Spinal cord (tissue), 10 donors: ENCODE data around the gene ZNF443. TPM values are rescaled to one million over a fixed set of nuclear protein-coding genes. Genes with fewer than 3 reads are reported as not detected.
"Not testable (repeated sequence)": the region's sequence is repeated elsewhere in the genome, so short reads cannot be mapped to it uniquely, and the experiment has no call there.

Experiments
- DNase-seq, 6 donors: peaks; one replicate each; pipeline versions ENCODE4 v3.0.0 to v3.0.0-alpha.2; 2013 to 2015; ENCODE audit warnings: low spot score in 6 of 6, low read depth in 4 of 6
- H3K27ac ChIP-seq: one replicate; pipeline ENCODE4 v1.5.1; 2013; ENCODE audit warnings: low read depth, low read length, control low read depth
- H3K27me3 ChIP-seq: one replicate; pipeline ENCODE4 v1.6.1; 2013; ENCODE audit warnings: low read length; ENCODE audit not compliant: control insufficient read depth, insufficient read depth
- H3K36me3 ChIP-seq: one replicate; pipeline ENCODE4 v1.6.1; 2013; ENCODE audit warnings: low read length; ENCODE audit not compliant: control insufficient read depth, insufficient read depth
- H3K4me1 ChIP-seq: one replicate; pipeline ENCODE4 v1.6.1; 2013; ENCODE audit warnings: low read length; ENCODE audit not compliant: control insufficient read depth, insufficient read depth
- H3K4me3 ChIP-seq: one replicate; pipeline ENCODE4 v1.5.1; 2013; ENCODE audit warnings: low read depth, low read length, control low read depth
- H3K9me3 ChIP-seq: one replicate; pipeline ENCODE4 v1.6.1; 2013; ENCODE audit warnings: low read length; ENCODE audit not compliant: control insufficient read depth, insufficient read depth
- WGBS: methylation state at CpG from one replicate; pipeline ENCODE4 v1.1.5; 2013; ENCODE audit warnings: missing lambda C conversion rate; ENCODE audit not compliant: insufficient coverage; 5-methylcytosine and 5-hydroxymethylcytosine counted together
- polyA plus RNA-seq, 2 donors: library from polyadenylated mRNA; unstranded; fragments of 120-200 nt; gene quantifications; one replicate each; pipeline ENCODE4 v1.2.1, GENCODE V29; 2013; ENCODE audit not compliant: insufficient read length in 2 of 2
- total RNA-seq, 2 donors: library from RNA; depleted of rRNA in 1 of 2; stranded (reverse); fragments of 120-200 nt in 1 of 2; fragments of >200 nt in 1 of 2; gene quantifications; one replicate each; pipeline versions ENCODE4 v1.2.3 to v1.2.4, GENCODE V29; 2013 to 2014
- donor health status: healthy.

The ZNF443 gene
- total and polyA plus RNA-seq, 4 donors = 6.7 to 10.9 (median 9.2) TPM

DNA sequence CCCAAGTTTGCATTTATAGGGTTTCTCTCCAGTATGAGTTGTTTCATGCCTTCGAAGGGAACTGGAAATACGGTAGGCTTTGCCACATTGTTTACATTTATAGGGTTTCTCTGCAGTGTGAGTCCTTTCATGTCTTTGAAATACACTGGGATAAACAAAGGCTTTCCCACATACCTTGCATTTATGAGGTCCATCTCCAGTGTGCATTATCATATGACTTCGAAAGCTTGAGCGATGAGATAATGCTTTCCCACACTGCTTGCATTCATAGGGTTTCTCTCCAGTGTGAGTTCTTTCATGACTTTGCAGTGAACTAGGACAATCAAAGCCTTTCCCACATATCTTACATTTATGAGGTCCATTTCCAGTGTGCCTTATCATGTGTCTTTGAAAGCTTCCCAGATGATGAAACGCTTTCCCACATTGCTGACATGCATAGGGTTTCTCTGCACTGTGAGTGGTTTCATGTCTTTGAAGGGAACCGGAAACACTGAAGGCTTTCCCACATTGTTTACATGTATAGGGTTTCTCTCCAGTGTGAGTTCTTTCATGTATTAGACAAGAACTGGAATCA lies 10.0 kb downstream of the ZNF443 start:
- not testable (repeated sequence) for H3K4me1 ChIP-seq, DNase-seq, H3K27ac ChIP-seq, H3K9me3 ChIP-seq, H3K4me3 ChIP-seq, H3K27me3 ChIP-seq, H3K36me3 ChIP-seq
- WGBS = 93% methylated on average over 2 of the region's 6 CpGs

DNA sequence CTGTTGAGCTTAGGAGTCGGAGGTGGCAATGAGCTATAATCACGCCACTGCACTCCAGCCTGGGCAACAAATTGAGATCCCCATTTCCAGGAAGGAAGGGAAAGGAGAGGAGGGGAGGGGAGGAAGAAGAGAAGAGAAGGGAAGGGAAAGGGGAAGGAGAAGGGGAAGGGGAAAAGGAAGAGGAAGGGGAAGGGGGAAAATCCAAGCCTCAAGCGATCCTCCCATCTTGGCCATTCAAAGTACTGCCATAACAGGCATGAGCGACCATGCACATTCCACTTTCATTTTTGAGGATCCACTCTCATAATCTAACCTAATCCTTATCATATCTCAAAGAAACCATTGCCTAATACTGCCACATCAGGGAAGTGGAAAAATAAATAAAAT lies 14.9 kb downstream of the ZNF443 start:
- Histone ChIP-seq H3K36me3 (peaks cover 2% of the 10 kb centered on the region), H3K27me3 (no peaks in the 10 kb centered on the region), H3K27ac (no peak overlapping the region), H3K9me3 (no peaks in the 10 kb centered on the region), H3K4me1 (no peaks in the 10 kb centered on the region), H3K4me3 (no peak overlapping the region)
- WGBS = 95% methylated on average over 2 of the region's 4 CpGs
- no peak for DNase-seq

DNA sequence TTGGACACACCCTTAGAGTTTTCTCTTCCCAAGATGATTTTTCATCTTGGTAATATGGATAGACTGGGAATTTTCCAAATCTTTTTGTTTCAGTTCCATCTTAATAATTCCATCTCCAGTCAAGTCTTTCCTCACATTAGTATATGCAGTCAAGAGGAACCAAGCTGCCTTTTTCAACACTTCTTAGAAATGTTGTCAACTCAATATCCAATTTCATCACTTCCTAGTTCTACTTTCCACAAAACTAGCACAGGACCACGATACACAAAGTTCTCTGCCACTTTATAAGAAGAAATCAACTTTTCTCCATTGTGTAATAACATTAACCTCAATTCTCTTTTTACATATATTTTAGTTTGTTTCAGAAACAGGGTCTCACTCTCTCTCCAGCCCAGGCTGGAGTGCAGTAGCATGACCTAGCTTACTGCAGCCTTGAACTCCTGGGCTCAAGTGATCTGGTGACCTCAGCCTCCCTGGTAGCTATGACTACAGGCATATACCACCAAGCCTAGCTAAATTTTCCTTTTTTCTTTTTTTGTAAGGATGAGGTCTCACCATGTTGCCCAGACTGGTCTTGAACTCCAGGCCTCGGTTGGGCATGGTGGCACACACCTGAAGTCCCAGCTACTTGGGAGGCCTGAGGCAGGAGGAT lies 15.5 kb downstream of the ZNF443 start:
- 100% methylated on average over 1 of the region's 2 CpGs for WGBS
- no peak for DNase-seq
- Histone ChIP-seq H3K9me3 (no peaks in the 10 kb centered on the region), H3K27ac (no peak overlapping the region), H3K27me3 (no peaks in the 10 kb centered on the region), H3K36me3 (peaks cover 2% of the 10 kb centered on the region), H3K4me1 (no peaks in the 10 kb centered on the region), H3K4me3 (no peak overlapping the region)

DNA sequence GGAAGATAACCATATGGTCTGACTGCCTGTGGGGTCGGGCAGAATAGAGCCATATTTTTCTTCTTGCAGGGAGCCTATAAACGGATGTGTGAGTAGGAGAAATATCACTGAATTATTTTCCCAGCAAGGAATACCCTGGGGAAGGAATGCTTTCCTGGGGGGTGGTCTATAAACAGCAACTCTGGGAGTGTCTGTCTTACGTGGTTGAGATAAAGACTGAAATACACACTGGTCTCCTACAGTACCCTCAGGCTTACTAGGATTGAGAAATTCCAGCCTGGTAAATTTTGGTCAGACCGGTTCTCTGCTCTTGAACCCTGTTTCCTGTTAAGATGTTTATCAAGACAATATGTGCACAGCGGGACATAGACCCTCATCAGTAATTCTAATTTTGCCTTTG lies 23.5 kb downstream of the ZNF443 start:
- H3K27me3 ChIP-seq, H3K36me3 ChIP-seq, H3K9me3 ChIP-seq, H3K4me1 ChIP-seq, H3K4me3 ChIP-seq, DNase-seq, H3K27ac ChIP-seq: not testable (repeated sequence)
- WGBS = 100% methylated on average over 1 of the region's 5 CpGs

DNA sequence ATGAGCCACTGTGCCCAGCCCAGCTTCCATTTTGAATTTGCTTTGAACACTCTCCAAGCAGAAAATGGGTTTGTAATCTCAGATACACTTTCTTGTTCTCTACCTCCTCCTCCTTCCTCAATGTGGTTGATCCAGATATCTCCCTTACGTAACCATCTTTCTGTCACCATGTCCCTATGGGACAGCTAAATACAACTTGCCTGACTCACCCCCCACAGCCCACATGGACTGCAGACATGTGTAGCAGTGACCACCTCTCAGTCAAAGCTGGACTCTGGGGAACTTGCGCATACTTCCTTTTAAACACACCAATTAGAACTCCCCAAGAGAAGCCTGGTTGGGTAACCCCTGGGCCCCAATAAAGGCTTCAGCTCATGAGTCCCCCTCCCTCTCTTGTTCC lies 28.9 kb downstream of the ZNF443 start:
- H3K36me3 ChIP-seq = peaks cover 6% of the 10 kb centered on the region
- no peak for DNase-seq
- no peak overlapping the region for H3K4me3 ChIP-seq
- no peaks in the 10 kb centered on the region for H3K27me3 ChIP-seq
- no peaks in the 10 kb centered on the region for H3K9me3 ChIP-seq
- H3K4me1 ChIP-seq = no peaks in the 10 kb centered on the region
- H3K27ac ChIP-seq = no peak overlapping the region
- 100% methylated on average over 2 of the region's 2 CpGs for WGBS

DNA sequence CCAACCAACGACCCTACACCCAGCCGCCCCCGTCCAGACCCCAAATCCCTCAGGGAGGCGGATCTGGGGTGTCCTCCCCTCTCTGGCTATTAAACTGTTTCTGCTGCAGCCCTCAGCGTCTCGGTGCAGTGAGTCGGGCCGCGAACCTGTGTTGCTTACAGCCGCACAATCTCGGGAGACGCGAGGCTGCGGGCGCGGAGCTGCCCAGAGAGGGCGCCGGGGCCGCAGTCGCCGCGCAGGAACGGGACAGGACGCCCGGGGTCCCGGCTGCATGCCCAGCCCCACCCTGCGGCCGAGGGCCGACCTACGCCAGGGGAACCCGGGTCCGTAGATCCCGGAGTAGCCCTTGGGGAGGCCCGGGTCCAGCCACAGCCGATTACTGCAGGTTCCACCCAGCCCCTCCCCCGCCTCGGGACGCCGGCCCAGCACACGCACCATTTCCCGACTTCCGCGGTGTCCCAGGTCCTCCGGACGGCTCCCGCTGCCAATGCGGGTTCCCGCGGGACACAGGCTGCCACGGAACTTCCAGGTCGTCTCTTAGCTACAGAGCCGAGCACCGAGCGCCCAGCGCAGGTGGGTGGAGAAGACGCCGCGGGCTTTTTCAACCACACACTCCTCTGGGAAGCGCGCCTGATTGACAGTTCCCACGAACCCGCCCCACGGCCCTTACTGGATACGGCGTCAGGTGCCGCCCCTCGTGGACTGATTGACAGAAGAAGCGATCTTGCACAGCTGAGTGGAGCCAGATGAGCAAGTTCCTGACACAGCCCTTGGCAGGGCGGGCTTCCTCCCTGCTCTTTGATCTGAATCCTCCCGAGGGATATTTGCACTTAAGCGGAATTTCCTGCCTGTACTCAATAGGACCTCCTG lies 40.0 kb downstream of the ZNF443 start, which contains the start of gene ZNF799:
Gene ZNF799 (minus strand): TSS at position 639 of the 870 bp plus-strand sequence. CDS start 201 bp downstream, at position 438.
- DNase-seq = peak; percentile 81 to 98 (median 88)
- Histone ChIP-seq H3K36me3 (no peaks in the 10 kb centered on the region), H3K4me1 (peaks cover 14% of the 10 kb centered on the region), H3K9me3 (no peaks in the 10 kb centered on the region), H3K27ac (peak within 1 kb of the TSS; percentile 84), H3K27me3 (no peaks in the 10 kb centered on the region), H3K4me3 (peak within 1 kb of the TSS; percentile 89)
- WGBS = under 1% methylated on average over 69 of the region's 71 CpGs

DNA sequence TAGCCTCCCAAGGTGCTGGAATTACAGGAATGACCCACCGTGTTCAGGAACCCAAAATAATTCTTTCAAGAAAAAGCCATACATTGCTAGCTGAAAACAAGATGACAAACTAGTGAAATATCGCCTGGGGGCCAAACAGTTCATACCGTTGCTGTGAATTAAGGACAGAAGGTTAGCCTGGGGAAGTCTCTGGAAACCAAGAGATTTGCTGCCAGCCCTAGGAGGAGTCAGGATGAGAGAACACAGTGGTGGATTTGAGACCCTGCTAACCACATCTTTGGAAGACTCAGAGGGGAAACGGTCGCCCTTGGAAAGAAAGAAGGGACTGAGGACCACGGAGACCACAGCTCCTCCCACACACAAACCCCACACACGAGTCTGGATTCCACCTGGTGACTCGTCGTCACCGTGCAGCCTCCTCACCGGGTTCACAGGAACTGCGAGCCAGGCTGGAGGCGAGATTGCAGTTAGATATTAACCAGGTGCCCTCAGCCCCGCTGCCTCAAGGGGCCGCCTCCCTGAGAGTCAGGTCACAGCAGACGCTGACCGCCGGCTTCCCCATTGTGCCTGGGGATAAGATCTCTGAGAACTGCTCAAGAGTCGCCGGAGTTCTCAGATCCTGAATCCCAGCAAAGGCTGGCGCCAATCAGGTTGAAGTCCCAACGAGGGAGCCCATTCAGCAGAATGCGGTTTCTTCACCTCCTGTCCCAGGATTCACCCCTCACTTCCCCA lies 40.8 kb downstream of the ZNF443 start:
- H3K27ac ChIP-seq = peak overlapping the region; percentile 84
- H3K4me1 ChIP-seq = peaks cover 14% of the 10 kb centered on the region
- not testable (repeated sequence) for H3K36me3 ChIP-seq, H3K27me3 ChIP-seq, H3K9me3 ChIP-seq
- DNase-seq = peak in 5 of 6 donors; percentile 1 to 13 (median 5)
- peak overlapping the region; percentile 89 for H3K4me3 ChIP-seq
- WGBS = 1% methylated on average over 14 of the region's 23 CpGs

DNA sequence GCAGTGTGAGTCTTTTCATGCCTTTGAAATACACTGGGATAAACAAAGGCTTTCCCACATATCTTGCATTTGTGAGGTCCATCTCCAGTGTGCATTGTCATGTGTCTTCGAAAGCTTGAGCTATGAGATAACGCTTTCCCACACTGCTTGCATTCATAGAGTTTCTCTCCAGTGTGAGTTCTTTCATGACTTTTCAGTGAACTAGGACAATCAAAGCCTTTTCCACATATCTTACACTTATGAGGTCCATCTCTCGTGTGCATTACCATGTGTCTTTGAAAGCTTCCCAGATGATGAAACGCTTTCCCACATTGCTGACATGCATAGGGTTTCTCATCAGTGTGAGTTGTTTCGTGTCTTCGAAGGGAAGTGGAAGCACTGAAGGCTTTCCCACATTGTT lies 49.7 kb downstream of the ZNF443 start:
- not testable (repeated sequence) for H3K4me3 ChIP-seq, H3K27ac ChIP-seq, H3K27me3 ChIP-seq, H3K9me3 ChIP-seq, H3K4me1 ChIP-seq, DNase-seq, H3K36me3 ChIP-seq
- 97% methylated on average over 3 of the region's 6 CpGs for WGBS

DNA sequence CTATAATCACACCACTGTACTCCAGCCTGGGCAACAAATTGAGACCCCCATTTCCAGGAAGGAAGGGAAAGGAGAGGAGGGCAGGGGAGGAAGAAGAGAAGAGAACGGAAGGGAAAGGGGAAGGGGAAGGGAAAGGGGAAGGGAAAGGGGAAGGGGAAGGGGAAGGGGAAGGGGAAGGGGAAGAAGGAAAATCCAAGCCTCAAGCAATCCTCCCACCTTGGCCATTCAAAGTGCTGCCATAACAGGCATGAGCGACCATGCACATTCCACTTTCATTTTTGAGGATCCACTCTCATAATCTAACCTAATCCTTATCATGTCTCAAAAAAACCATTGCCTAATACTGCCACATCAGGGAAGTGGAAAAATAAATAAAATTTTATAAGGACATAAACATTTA lies 54.5 kb downstream of the ZNF443 start:
- not testable (repeated sequence) for H3K27me3 ChIP-seq, H3K27ac ChIP-seq, H3K4me3 ChIP-seq, H3K4me1 ChIP-seq, DNase-seq, H3K36me3 ChIP-seq, H3K9me3 ChIP-seq
- no CpG with 5 or more reads among the region's 2 CpGs for WGBS
